Measurements from ENCODE around the gene PALS1.

GRCh38 chr14:67267576-67268328 is 26.5 kb downstream of the PALS1 start:
- TF ChIP-seq CTCF (conservative IDR thresholded peaks at IDR 0.05 in 1 of 2, IDR thresholded peaks at IDR 0.05 in 1 of 2; ENCODE audit: extremely low read depth in 1 of 2, insufficient read depth in 1 of 2, low read depth in 1 of 2, low read length in 2 of 2): no peak
- no peak for TF ChIP-seq EZH2 (IDR thresholded peaks at IDR 0.05; ENCODE audit: borderline replicate concordance, low read length)
